GM21717 (cell line): ENCODE measurements around the gene PKN2.
"Not testable (repeated sequence)": the region's sequence is repeated elsewhere in the genome, so short reads cannot be mapped to it uniquely, and the experiment has no call there.

Source experiments
- ATAC-seq: cut with Tn5 transposase; IDR thresholded peaks from one replicate; pipeline ENCODE4 v1.9.1; 2021; ENCODE audit warnings: mild to moderate bottlenecking, moderate library complexity; ENCODE audit not compliant: unreplicated experiment

Gene PKN2

GRCh38 chr1:88784551-88784950, 100.5 kb downstream of the PKN2 start:
- ATAC-seq: no peak

- ATAC-seq: no peak
Observed at GRCh38 chr1:88787023-88787903, 103.2 kb downstream of the PKN2 start.

GRCh38 chr1:88791192-88791591, 107.1 kb downstream of the PKN2 start:
- ATAC-seq: no peak

- ATAC-seq: no peak
Observed at GRCh38 chr1:88799491-88799890, 115.4 kb downstream of the PKN2 start.

GRCh38 chr1:88800382-88801051, 116.4 kb downstream of the PKN2 start:
- no peak for ATAC-seq

GRCh38 chr1:88801575-88802208, 117.6 kb downstream of the PKN2 start:
- ATAC-seq: no peak

- ATAC-seq: no peak
Observed at GRCh38 chr1:88802404-88802803, 118.3 kb downstream of the PKN2 start.

- ATAC-seq: no peak
Observed at GRCh38 chr1:88802950-88803349, 118.9 kb downstream of the PKN2 start.

GRCh38 chr1:88803444-88803843, 119.4 kb downstream of the PKN2 start:
- no peak for ATAC-seq

GRCh38 chr1:88812366-88812765, 128.3 kb downstream of the PKN2 start:
- no peak for ATAC-seq

- ATAC-seq: no peak
Observed at GRCh38 chr1:88813471-88813870, 129.4 kb downstream of the PKN2 start.

GRCh38 chr1:88819642-88820041, 135.6 kb downstream of the PKN2 start:
- not testable (repeated sequence) for ATAC-seq

- ATAC-seq: no peak
Observed at GRCh38 chr1:88825721-88826120, 141.6 kb downstream of the PKN2 start.

GRCh38 chr1:88847643-88848042, 163.6 kb downstream of the PKN2 start:
- ATAC-seq: no peak

- ATAC-seq: no peak
Observed at GRCh38 chr1:88851303-88852063, 167.4 kb downstream of the PKN2 start.

GRCh38 chr1:88867743-88868521, 183.9 kb downstream of the PKN2 start:
- peak; percentile 51 for ATAC-seq

GRCh38 chr1:88869644-88870043, 185.6 kb downstream of the PKN2 start:
- ATAC-seq: not testable (repeated sequence)

GRCh38 chr1:88873737-88874349, 189.8 kb downstream of the PKN2 start:
- ATAC-seq: no peak

- ATAC-seq: no peak
Observed at GRCh38 chr1:88875595-88875994, 191.5 kb downstream of the PKN2 start.
